Pancreas (tissue), 10 donors: ENCODE results near the gene JPH2. TPM values are rescaled to one million over a fixed set of nuclear protein-coding genes. Genes with fewer than 3 reads are reported as not detected.

Experiments
- ATAC-seq, 4 donors: fragments of 200-7000 bp; cut with Tn5 transposase; one replicate each; pipeline versions ENCODE4 v1.8.0 to v1.9.1; 2020; ENCODE audit warnings: mild to moderate bottlenecking in 4 of 4, moderate library complexity in 4 of 4
- DNase-seq, 6 donors: peaks; one replicate each; pipeline ENCODE4 v3.0.0-alpha.2; 2020
- FAIRE-seq: peaks from 2 replicates; lab custom pipeline; 2012; peaks lifted over from hg19 to GRCh38; lab: Jason Lieb, UNC
- H3K27ac ChIP-seq, 4 donors: fragments of 200-600 bp; sonication (generic); 1 replicate in 3 of 4; 2 replicates in 1 of 4; pipeline versions ENCODE4 v1.5.0 to v1.8.0; 2020
- H3K27me3 ChIP-seq, 4 donors: fragments of 200-600 bp; one replicate each; pipeline ENCODE4 v1.8.0; 2021
- H3K36me3 ChIP-seq, 3 donors: fragments of 200-600 bp; sonication (generic) in 1 of 3; one replicate each; pipeline versions ENCODE4 v1.5.0 to v1.8.0; 2020 to 2021
- H3K4me1 ChIP-seq, 3 donors: fragments of 200-600 bp; one replicate each; pipeline ENCODE4 v1.8.0; 2021
- H3K4me3 ChIP-seq, 4 donors: fragments of 200-600 bp; sonication (generic) in 2 of 4; one replicate each; pipeline versions ENCODE4 v1.5.0 to v1.8.0; 2020 to 2021
- H3K9me3 ChIP-seq, 4 donors: fragments of 200-600 bp; one replicate each; pipeline ENCODE4 v1.8.0; 2021
- CTCF ChIP-seq, 4 donors: fragments of 200-600 bp; sonication (generic) in 3 of 4; IDR thresholded peaks; one replicate each; pipeline versions ENCODE4 v1.5.0 to v1.8.0; 2021; ENCODE audit warnings: antibody characterized with exemption in 4 of 4
- WGBS, 2 donors: extraction: QIAGEN DNeasy Blood & Tissue Kit; methylation state at CpG; one replicate each; pipeline ENCODE4 v1.1.7; 2013; 5-methylcytosine and 5-hydroxymethylcytosine counted together
- intact Hi-C, 3 donors: fragments of 100-400 bp; cut with DNase I; formaldehyde crosslinking; loops; one replicate each; pipeline versions ENCODE4 v1.11.1 to v1.14.2; 2022
- polyA plus RNA-seq, 2 donors: library from polyadenylated mRNA; stranded (reverse); fragments of 200-250 nt; gene quantifications; one replicate each; pipeline ENCODE4 v1.2.3, GENCODE V29; 2013
- total RNA-seq, 6 donors: library from RNA; stranded (reverse); fragmentation: NEBNext Ultra II Directional in 4 of 6; extraction: Animal tissue kit (Norgen Biotek cat#: 25700) in 4 of 6; gene quantifications; one replicate each; pipeline versions ENCODE4 v1.2.1 to v1.2.4, GENCODE V29; 2021 to 2023
- donor health status: healthy with polysubstance abuse.
- donor health status: DM: no; HTN: no; CAD: no; lungs with moderate emphysema.
- donor health status: DM: no; HTN: no; CAD: no.
- donor health status: control.
- donor health status: control.
- donor health status: Bipolar disorder and iron deficiency.
- donor health status: DM: yes; HTN: yes; CAD: no.
- donor health status: DM: no; HTN: no; CAD: no.
- donor health status: DM: no; HTN: no; CAD: no.
- donor health status: DM: yes; HTN: yes; CAD: no.

The JPH2 gene
- total and polyA plus RNA-seq, 8 donors = 0.09 to 1.1 (median 0.30) TPM

GRCh38 chr20:44098256-44098630 lies 88.7 kb downstream of the JPH2 start:
- no peak overlapping the region for H3K4me3 ChIP-seq
- DNase-seq = no peak
- H3K27ac ChIP-seq = no peak overlapping the region
- no peak for TF ChIP-seq CTCF (IDR thresholded peaks at IDR 0.05)
- no peaks in the 10 kb centered on the region for H3K36me3 ChIP-seq
- no peak for ATAC-seq
- no peaks in the 10 kb centered on the region for H3K4me1 ChIP-seq
- intact Hi-C loops = no loop called here
- no peak for FAIRE-seq
- H3K9me3 ChIP-seq = peaks cover 0 to 3% (median 0%) of the 10 kb centered on the region in 4 donors
- peaks cover 0 to 21% (median 2%) of the 10 kb centered on the region in 4 donors for H3K27me3 ChIP-seq
- 78 to 84% methylated on average over 6 of the region's 6 CpGs for WGBS, 2 donors

GRCh38 chr20:44097521-44098255 lies 89.3 kb downstream of the JPH2 start:
- no peak for ATAC-seq
- 65 to 77% methylated on average over 14 of the region's 14 CpGs for WGBS, 2 donors

GRCh38 chr20:44095831-44096230 lies 91.2 kb downstream of the JPH2 start:
- 56 to 73% methylated on average over 7 of the region's 7 CpGs for WGBS, 2 donors
- Histone ChIP-seq H3K27ac (no peak overlapping the region), H3K27me3 (peaks cover 0 to 21% (median 2%) of the 10 kb centered on the region in 4 donors), H3K36me3 (no peaks in the 10 kb centered on the region), H3K4me1 (no peaks in the 10 kb centered on the region), H3K9me3 (no peaks in the 10 kb centered on the region), H3K4me3 (no peak overlapping the region)
- intact Hi-C loops = no loop called here
- ATAC-seq (no peak), DNase-seq (no peak), FAIRE-seq (no peak)
- no peak for TF ChIP-seq CTCF (IDR thresholded peaks at IDR 0.05)

More at GRCh38 chr20:44097521-44098255, 89.3 kb downstream of the JPH2 start:
- DNase-seq (no peak), FAIRE-seq (no peak)
- H3K4me1 ChIP-seq = no peaks in the 10 kb centered on the region
- H3K4me3 ChIP-seq = no peak overlapping the region
- peaks cover 0 to under 1% (median 0%) of the 10 kb centered on the region in 4 donors for H3K9me3 ChIP-seq
- peaks cover 0 to 21% (median 2%) of the 10 kb centered on the region in 4 donors for H3K27me3 ChIP-seq
- H3K36me3 ChIP-seq = no peaks in the 10 kb centered on the region
- no peak for TF ChIP-seq CTCF (IDR thresholded peaks at IDR 0.05)
- no peak overlapping the region for H3K27ac ChIP-seq
- intact Hi-C loops = no loop called here

GRCh38 chr20:44093249-44093582 lies 93.8 kb downstream of the JPH2 start:
- no peak overlapping the region for H3K27ac ChIP-seq
- peaks cover 0 to 16% (median 2%) of the 10 kb centered on the region in 4 donors for H3K27me3 ChIP-seq
- no peak for TF ChIP-seq CTCF (IDR thresholded peaks at IDR 0.05)
- no peak for ATAC-seq
- H3K4me3 ChIP-seq = no peak overlapping the region
- H3K9me3 ChIP-seq = no peaks in the 10 kb centered on the region
- intact Hi-C loops = no loop called here
- no peak for DNase-seq
- no peaks in the 10 kb centered on the region for H3K4me1 ChIP-seq
- FAIRE-seq = no peak
- no peaks in the 10 kb centered on the region for H3K36me3 ChIP-seq
- WGBS, 2 donors = 46 to 60% methylated on average over 2 of the region's 2 CpGs

GRCh38 chr20:44092551-44093248 lies 94.3 kb downstream of the JPH2 start:
- Histone ChIP-seq H3K9me3 (no peaks in the 10 kb centered on the region), H3K4me1 (no peaks in the 10 kb centered on the region), H3K4me3 (no peak overlapping the region), H3K27me3 (peaks cover 0 to 16% (median 2%) of the 10 kb centered on the region in 4 donors), H3K27ac (no peak overlapping the region), H3K36me3 (no peaks in the 10 kb centered on the region)
- intact Hi-C loops = no loop called here
- 47 to 60% methylated on average over 9 of the region's 9 CpGs for WGBS, 2 donors
- ATAC-seq (peak in 1 of 4 donors; percentile 32), FAIRE-seq (no peak), DNase-seq (no peak)
- peak in 1 of 4 donors; percentile 20 for TF ChIP-seq CTCF (IDR thresholded peaks at IDR 0.05)
